ENCODE results near the gene RPL18A. TPM values are rescaled to one million over a fixed set of nuclear protein-coding genes. Genes with fewer than 3 reads are reported as not detected.
A peak's percentile ranks its signal among the peaks of the same experiment; 100 is the strongest.

RPL18A gene
- total RNA-seq, 3 donors from 2014 or later (not counting 1 experiment from before 2014, with no cell fraction given), result 1,015 to 1,285 (median 1,208) TPM

DNA sequence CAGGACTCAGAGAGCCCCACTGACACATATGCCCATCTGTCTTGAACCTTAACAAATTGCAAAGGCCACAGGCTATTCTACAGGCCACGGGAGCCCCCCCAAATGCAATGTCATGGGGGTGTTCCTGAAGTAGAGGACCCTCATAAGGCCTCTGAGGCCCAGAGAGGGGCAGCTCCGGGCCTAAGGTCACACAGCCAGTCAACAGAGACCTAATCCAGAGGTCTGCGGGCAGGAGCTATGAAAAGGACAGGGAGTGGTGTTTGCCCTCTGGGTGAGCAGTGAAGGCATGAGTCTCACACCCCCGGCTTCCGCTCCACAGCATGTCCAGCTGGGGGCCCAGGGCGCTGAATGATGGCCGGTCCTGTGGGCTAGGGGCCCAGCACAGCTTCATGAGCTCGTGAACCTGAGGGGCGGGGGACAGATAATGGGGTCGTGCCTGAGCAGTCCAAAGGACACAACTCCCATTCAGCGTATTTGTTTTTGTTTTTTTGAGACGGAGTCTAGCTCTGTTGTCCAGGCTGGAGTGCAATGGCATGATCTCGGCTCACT is 33.1 kb upstream of the RPL18A start:
- Histone ChIP-seq H3K36me3 (ENCODE audit: control insufficient read depth, insufficient read depth, low read length) (peaks cover 35% of the 10 kb centered on the region), H3K27ac (ENCODE audit: low read length) (no peak overlapping the region), H3K4me1 (ENCODE audit: control insufficient read depth, insufficient read depth, low read length) (no peaks in the 10 kb centered on the region), H3K9me3 (ENCODE audit: control insufficient read depth, insufficient read depth, low read length) (no peaks in the 10 kb centered on the region), H3K27me3 (ENCODE audit: control insufficient read depth, insufficient read depth, low read length) (no peaks in the 10 kb centered on the region), H3K4me3 (ENCODE audit: low read length) (no peak overlapping the region)
- WGBS (ENCODE audit: insufficient coverage), result 98% methylated on average over 13 of the region's 13 CpGs
- H3K4me3 Mint-ChIP-seq, result no peak overlapping the region
- no peaks in the 10 kb centered on the region for H3K36me3 Mint-ChIP-seq
- DNase-seq, result no peak
- peaks cover 0 to 12% of the 10 kb centered on the region in 2 donors for H3K4me1 Mint-ChIP-seq
- H3K27me3 Mint-ChIP-seq (ENCODE audit: low read depth in 2 of 2), result no peaks in the 10 kb centered on the region
- no peak overlapping the region for H3K27ac Mint-ChIP-seq
- no peak for TF ChIP-seq CTCF (IDR thresholded peaks at IDR 0.05)
- no peaks in the 10 kb centered on the region for H3K9me3 Mint-ChIP-seq
- intact Hi-C loops (cut with micrococcal nuclease), result no loop called here
- no peak for ATAC-seq

DNA sequence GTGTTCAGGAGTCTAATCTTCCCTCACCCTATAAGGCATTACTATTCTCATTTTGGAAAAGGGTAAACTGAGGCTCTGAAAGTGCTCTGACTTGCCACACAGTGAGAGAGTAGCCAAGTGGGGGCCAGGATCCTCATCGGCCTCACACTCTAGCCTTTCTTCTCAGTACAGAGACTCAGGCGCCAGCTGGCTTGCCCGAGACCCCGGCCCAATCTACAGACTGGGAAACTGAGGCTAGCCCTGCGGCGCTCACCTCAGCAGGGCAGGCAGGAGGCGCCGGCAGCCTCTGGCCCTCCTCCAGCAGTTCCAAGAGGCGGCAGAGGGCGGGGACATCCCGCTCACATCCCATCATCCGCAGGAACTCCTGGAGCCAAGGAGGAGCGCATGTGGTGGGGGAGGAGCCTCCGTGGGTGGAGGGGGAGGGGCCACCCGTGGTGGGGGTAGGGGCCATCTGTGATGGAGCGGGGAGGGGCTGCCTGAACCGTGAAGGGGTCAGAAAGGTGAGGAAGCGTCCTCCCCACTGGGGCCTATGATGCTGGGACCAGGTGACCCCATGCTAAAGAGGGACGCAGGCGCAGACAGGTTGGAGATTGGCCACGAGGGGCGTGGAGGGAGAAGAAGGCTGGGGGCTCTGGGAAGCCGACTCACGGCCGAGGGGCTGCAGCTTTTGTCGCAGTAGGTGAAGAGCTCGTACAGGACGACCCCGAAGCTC is 29.7 kb upstream of the RPL18A start:
- H3K27ac Mint-ChIP-seq, result peak overlapping the region in 1 of 2 donors; percentile 44
- WGBS (ENCODE audit: insufficient coverage), result 93% methylated on average over 29 of the region's 29 CpGs
- no peak overlapping the region for H3K4me3 Mint-ChIP-seq
- Histone ChIP-seq H3K27ac (ENCODE audit: low read length) (no peak overlapping the region), H3K4me1 (ENCODE audit: control insufficient read depth, insufficient read depth, low read length) (no peaks in the 10 kb centered on the region), H3K36me3 (ENCODE audit: control insufficient read depth, insufficient read depth, low read length) (peaks cover 65% of the 10 kb centered on the region), H3K27me3 (ENCODE audit: control insufficient read depth, insufficient read depth, low read length) (no peaks in the 10 kb centered on the region), H3K9me3 (ENCODE audit: control insufficient read depth, insufficient read depth, low read length) (no peaks in the 10 kb centered on the region), H3K4me3 (ENCODE audit: low read length) (no peak overlapping the region)
- H3K9me3 Mint-ChIP-seq, result no peaks in the 10 kb centered on the region
- no peak for DNase-seq
- no peak for ATAC-seq
- intact Hi-C loops (cut with micrococcal nuclease), result no loop called here
- no peaks in the 10 kb centered on the region for H3K36me3 Mint-ChIP-seq
- H3K27me3 Mint-ChIP-seq (ENCODE audit: low read depth in 2 of 2), result no peaks in the 10 kb centered on the region
- H3K4me1 Mint-ChIP-seq, result peaks cover 0 to 15% of the 10 kb centered on the region in 2 donors
- no peak for TF ChIP-seq CTCF (IDR thresholded peaks at IDR 0.05)

- Mint-ChIP-seq H3K4me3 (no peak overlapping the region), H3K36me3 (no peaks in the 10 kb centered on the region), H3K27ac (peak overlapping the region in 1 of 2 donors; percentile 44), H3K4me1 (peaks cover 6 to 22% of the 10 kb centered on the region in 2 donors), H3K9me3 (no peaks in the 10 kb centered on the region), H3K27me3 (ENCODE audit: low read depth in 2 of 2) (no peaks in the 10 kb centered on the region)
- no peaks in the 10 kb centered on the region for H3K9me3 ChIP-seq (ENCODE audit: control insufficient read depth, insufficient read depth, low read length)
- intact Hi-C loops (cut with micrococcal nuclease), result no loop called here
- H3K4me1 ChIP-seq (ENCODE audit: control insufficient read depth, insufficient read depth, low read length), result no peaks in the 10 kb centered on the region
- DNase-seq, result peak in 1 of 2 donors; percentile 70
- H3K4me3 ChIP-seq (ENCODE audit: low read length), result no peak overlapping the region
- H3K36me3 ChIP-seq (ENCODE audit: control insufficient read depth, insufficient read depth, low read length), result peaks cover 69% of the 10 kb centered on the region
- TF ChIP-seq CTCF (IDR thresholded peaks at IDR 0.05), result no peak
- peak; percentile 48 to 72 (median 66) for ATAC-seq
- H3K27me3 ChIP-seq (ENCODE audit: control insufficient read depth, insufficient read depth, low read length), result no peaks in the 10 kb centered on the region
- 93% methylated on average over 50 of the region's 50 CpGs for WGBS (ENCODE audit: insufficient coverage)
- no peak overlapping the region for H3K27ac ChIP-seq (ENCODE audit: low read length)
Measured at GRCh38 chr19:17830567-17831418, 28.9 kb upstream of the RPL18A start.

Measured in natural killer cell (primary cell).